OCI-LY7 (cell line): ENCODE results near the gene GPD2. TPM values are rescaled to one million over a fixed set of nuclear protein-coding genes. Genes with fewer than 3 reads are reported as not detected.

Experiments
- BruUV-seq: library from RNA; stranded (reverse); fragments of 400-500 nt; replicated peaks from 2 replicates; lab custom pipeline; 2021; lab: Mats Ljungman, UMichigan
- CTCF ChIA-PET: fragments of 300-600 bp; sonication (Branson Sonifier 250); formaldehyde crosslinking; loops from one replicate; lab custom pipeline; 2022; ENCODE audit warnings: antibody characterized with exemption; ENCODE audit not compliant: unreplicated experiment; lab: Charles Lee
- POLR2A ChIA-PET: fragments of 300-600 bp; sonication (Branson Sonifier 250); formaldehyde crosslinking; loops from one replicate; lab custom pipeline; 2022; ENCODE audit warnings: antibody characterized with exemption; lab: Charles Lee
- DNase-seq: peaks from one replicate; pipeline ENCODE4 v3.0.0-alpha.2; 2015; ENCODE audit warnings: low spot score
- H2AFZ ChIP-seq: fragments of 200-600 bp; sonication (generic), shearing (Covaris generic); 2 replicates; pipeline ENCODE4 v1.6.1; 2014; ENCODE audit warnings: mild to moderate bottlenecking, antibody characterized with exemption, low read length, moderate library complexity
- H3K27ac ChIP-seq: fragments of 200-600 bp; sonication (generic); 2 replicates; pipeline ENCODE4 v1.5.1; 2014; ENCODE audit warnings: mixed run types, low read depth, mild to moderate bottlenecking, moderate library complexity, low read length, inconsistent platforms; ENCODE audit not compliant: poor library complexity, severe bottlenecking
- H3K36me3 ChIP-seq: fragments of 200-600 bp; sonication (generic); 2 replicates; pipeline ENCODE4 v1.6.1; 2014; ENCODE audit warnings: mild to moderate bottlenecking, antibody characterized with exemption, low read length, moderate library complexity, mixed read lengths; ENCODE audit not compliant: insufficient read depth
- H3K4me1 ChIP-seq: fragments of 200-600 bp; sonication (generic); 2 replicates; pipeline ENCODE4 v1.5.1; 2014; ENCODE audit warnings: mild to moderate bottlenecking, low read length; ENCODE audit not compliant: insufficient read depth, poor library complexity, severe bottlenecking
- H3K4me2 ChIP-seq: fragments of 200-600 bp; sonication (generic); 2 replicates; pipeline ENCODE4 v1.6.1; 2014; ENCODE audit warnings: mild to moderate bottlenecking, low read length
- H3K4me3 ChIP-seq: fragments of 200-600 bp; sonication (generic); 2 replicates; pipeline ENCODE4 v1.5.1; 2014; ENCODE audit warnings: mild to moderate bottlenecking, low read depth, low read length; ENCODE audit not compliant: poor library complexity, severe bottlenecking
- H3K79me2 ChIP-seq: fragments of 200-600 bp; sonication (generic); 2 replicates; pipeline ENCODE4 v1.6.1; 2016; ENCODE audit warnings: low read depth, mild to moderate bottlenecking, low read length, moderate library complexity, mixed read lengths; ENCODE audit not compliant: insufficient read depth
- H3K9me2 ChIP-seq: fragments of 200-600 bp; sonication (generic); 2 replicates; pipeline ENCODE4 v1.6.1; 2016; ENCODE audit warnings: mild to moderate bottlenecking, low read length, mixed read lengths; ENCODE audit not compliant: insufficient read depth
- H3K9me3 ChIP-seq: fragments of 200-600 bp; sonication (generic); 2 replicates; pipeline ENCODE4 v1.6.1; 2014; ENCODE audit warnings: mild to moderate bottlenecking, mixed run types, low read length, mixed read lengths
- H4K20me1 ChIP-seq: fragments of 200-600 bp; sonication (generic); 2 replicates; pipeline ENCODE4 v1.6.1; 2014; ENCODE audit warnings: mild to moderate bottlenecking, antibody characterized with exemption, low read length, moderate library complexity, mixed read lengths; ENCODE audit not compliant: insufficient read depth
- EZH2phosphoT487 ChIP-seq: fragments of 200-600 bp; sonication (generic); IDR thresholded peaks from 2 replicates; pipeline ENCODE4 v1.6.1; 2018; ENCODE audit warnings: low read depth, borderline replicate concordance, mild to moderate bottlenecking, mixed run types, antibody characterized with exemption, low read length, moderate library complexity, mixed read lengths
- intact Hi-C: fragments of 100-400 bp; cut with micrococcal nuclease; formaldehyde crosslinking; loops from one replicate; pipeline ENCODE4 v1.10.0; 2022; ENCODE audit not compliant: unreplicated experiment
- total RNA-seq, 2 experiments: library from RNA; depleted of rRNA in 1 of 2; stranded (reverse); fragments of >200 nt in 1 of 2; shearing (Covaris generic) in 1 of 2; gene quantifications; 2 replicates each; pipeline ENCODE4 v1.2.3, GENCODE V29; 2014 to 2022
- TF ChIP-seq, protein P1 (sequence below): fragments of 200-600 bp; sonication (generic); conservative IDR thresholded peaks from 2 replicates; pipeline ENCODE4 v1.5.1; 2014; ENCODE audit warnings: mild to moderate bottlenecking, antibody characterized with exemption, low read length, moderate library complexity, mixed read lengths

The GPD2 gene
- total RNA-seq, 2 experiments from 2014 or later = 6.6 to 20.2 TPM

DNA sequence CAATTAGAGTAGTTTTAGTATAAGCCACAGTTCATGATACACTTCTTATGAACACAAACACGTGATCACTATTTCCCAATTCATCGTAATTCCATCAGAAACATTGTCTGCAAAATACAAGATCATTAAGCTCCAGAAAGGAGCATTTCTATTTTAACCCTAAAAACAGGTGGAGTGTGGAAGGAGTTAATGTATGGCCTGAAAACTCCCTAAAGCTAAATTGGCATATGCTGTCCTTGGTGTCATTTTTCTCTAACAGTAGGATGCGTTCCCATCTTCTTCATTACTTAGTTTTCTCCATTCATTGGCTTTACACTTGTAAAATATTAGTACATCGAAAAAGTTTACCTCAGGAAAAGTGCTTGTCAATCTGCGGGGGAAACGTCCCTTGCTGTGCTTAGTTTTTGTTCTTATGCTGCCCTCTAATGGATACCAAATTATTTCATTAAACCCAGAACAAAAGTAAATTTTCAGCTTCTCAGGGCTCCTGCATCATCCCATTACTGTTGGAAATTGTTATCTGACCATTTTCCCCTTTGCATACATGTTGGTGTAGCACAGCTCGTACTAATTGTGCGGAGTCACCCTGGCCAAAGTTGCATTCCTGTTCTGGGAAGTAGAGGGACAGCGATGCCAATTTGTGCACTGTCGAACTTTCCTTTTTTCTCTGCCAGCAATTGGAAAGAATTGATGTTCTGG, 153.4 kb downstream of the GPD2 start:
- Histone ChIP-seq H3K9me3 (no peaks in the 10 kb centered on the region), H3K27ac (no peak overlapping the region), H3K4me3 (no peak overlapping the region), H3K4me2 (no peak overlapping the region), H4K20me1 (no peaks in the 10 kb centered on the region), H3K36me3 (no peaks in the 10 kb centered on the region), H3K4me1 (no peaks in the 10 kb centered on the region), H2AFZ (no peak overlapping the region), H3K79me2 (no peaks in the 10 kb centered on the region), H3K9me2 (no peaks in the 10 kb centered on the region)
- CTCF ChIA-PET = no interaction called here
- no TSS peak for BruUV-seq
- TF ChIP-seq, protein P1, sequence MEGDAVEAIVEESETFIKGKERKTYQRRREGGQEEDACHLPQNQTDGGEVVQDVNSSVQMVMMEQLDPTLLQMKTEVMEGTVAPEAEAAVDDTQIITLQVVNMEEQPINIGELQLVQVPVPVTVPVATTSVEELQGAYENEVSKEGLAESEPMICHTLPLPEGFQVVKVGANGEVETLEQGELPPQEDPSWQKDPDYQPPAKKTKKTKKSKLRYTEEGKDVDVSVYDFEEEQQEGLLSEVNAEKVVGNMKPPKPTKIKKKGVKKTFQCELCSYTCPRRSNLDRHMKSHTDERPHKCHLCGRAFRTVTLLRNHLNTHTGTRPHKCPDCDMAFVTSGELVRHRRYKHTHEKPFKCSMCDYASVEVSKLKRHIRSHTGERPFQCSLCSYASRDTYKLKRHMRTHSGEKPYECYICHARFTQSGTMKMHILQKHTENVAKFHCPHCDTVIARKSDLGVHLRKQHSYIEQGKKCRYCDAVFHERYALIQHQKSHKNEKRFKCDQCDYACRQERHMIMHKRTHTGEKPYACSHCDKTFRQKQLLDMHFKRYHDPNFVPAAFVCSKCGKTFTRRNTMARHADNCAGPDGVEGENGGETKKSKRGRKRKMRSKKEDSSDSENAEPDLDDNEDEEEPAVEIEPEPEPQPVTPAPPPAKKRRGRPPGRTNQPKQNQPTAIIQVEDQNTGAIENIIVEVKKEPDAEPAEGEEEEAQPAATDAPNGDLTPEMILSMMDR = peak; percentile 77
- no peak for TF ChIP-seq EZH2phosphoT487
- intact Hi-C loops = loop anchor here (1.0 to 10.0 kb wide), 3 partner anchors 254 to 1215 kb away; no protein-coding TSS in a partner anchor
- peak; percentile 35 for DNase-seq
- POLR2A ChIA-PET = interaction anchor here (0.5 to 1.0 kb wide), 3 partner anchors 15 to 1215 kb away, joined by 3 to 4 read pairs (median 3); no protein-coding TSS in a partner anchor

DNA sequence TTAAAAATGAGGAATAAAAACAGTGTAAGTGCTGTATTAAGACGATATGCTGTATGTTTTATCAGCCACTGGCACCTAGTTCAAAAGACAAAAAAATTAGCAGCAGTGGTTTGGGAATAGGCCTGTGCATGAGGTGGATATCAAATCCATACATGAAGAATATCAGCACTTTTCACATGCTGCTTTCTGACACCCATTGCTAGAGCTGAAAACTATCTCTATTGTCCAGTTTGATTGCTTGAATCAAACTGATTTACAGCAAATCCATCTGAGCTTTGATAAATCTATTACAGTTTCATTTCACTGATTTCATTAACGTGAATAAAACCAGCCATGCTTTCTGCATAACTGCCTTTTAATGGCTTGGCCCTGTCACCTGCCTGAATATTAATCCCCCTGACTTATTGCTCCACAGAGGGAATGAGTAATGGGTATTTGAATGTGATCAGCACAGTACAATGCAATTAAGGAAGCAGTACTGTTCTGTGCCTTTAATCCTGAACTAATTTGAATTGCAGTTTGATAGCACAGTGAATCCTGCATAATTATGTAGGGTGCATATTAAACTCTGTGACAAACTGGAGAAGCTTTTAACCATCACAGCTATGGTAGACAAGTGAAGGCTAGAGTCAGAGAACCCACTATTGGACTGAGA, 154.0 kb downstream of the GPD2 start:
- Histone ChIP-seq H3K4me2 (no peak overlapping the region), H3K79me2 (no peaks in the 10 kb centered on the region), H3K4me1 (no peaks in the 10 kb centered on the region), H3K36me3 (no peaks in the 10 kb centered on the region), H2AFZ (no peak overlapping the region), H3K9me2 (no peaks in the 10 kb centered on the region), H3K9me3 (no peaks in the 10 kb centered on the region), H3K4me3 (no peak overlapping the region), H3K27ac (no peak overlapping the region), H4K20me1 (no peaks in the 10 kb centered on the region)
- no TSS peak for BruUV-seq
- no peak for DNase-seq
- TF ChIP-seq EZH2phosphoT487 = no peak
- TF ChIP-seq, protein P1 = no peak
- CTCF ChIA-PET = no interaction called here
- intact Hi-C loops = no loop called here
- POLR2A ChIA-PET = interaction anchor here (0.6 kb wide), 1 partner anchor 1934 kb away, joined by 3 read pairs; no protein-coding TSS in a partner anchor
